ENCODE measurements around the gene PCDHA12. TPM values are rescaled to one million over a fixed set of nuclear protein-coding genes. Genes with fewer than 3 reads are reported as not detected.
A peak's percentile ranks its signal among the peaks of the same experiment; 100 is the strongest.
"Not testable (repeated sequence)": the region's sequence is repeated elsewhere in the genome, so short reads cannot be mapped to it uniquely, and the experiment has no call there.

PCDHA12 gene
- polyA plus RNA-seq, 4 donors = 0.07 to 0.14 (median 0.11) TPM; not detected in 1

DNA sequence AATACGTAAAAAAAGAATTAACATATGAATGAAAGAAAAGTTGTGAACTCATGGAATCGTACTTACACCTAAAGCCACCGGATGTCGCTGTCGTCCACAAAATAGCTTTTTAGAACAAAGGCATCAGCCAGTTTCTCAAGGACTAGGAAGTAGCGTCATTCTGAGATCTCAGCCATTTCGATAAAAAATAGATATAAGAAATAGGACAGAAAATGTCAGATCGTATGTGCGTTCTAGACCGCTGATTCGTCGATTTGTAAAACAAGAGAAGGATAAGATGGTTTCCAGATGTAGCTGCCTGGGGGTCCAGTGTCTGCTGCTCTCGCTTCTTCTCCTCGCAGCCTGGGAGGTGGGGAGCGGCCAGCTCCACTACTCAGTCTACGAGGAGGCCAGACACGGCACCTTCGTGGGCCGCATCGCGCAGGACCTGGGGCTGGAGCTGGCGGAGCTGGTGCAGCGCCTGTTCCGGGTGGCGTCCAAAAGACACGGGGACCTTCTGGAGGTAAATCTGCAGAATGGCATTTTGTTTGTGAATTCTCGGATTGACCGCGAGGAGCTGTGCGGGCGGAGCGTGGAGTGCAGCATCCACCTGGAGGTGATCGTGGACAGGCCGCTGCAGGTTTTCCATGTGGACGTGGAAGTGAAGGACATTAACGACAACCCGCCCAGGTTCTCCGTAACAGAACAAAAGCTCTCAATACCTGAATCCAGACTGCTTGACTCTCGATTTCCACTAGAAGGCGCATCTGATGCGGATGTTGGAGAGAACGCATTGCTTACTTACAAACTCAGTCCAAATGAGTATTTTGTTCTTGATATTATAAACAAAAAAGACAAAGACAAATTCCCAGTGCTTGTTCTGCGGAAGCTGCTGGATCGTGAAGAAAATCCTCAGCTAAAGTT is 19.1 kb upstream of the PCDHA12 start, which contains the start of gene PCDHA10:
TSS of gene PCDHA10 (plus strand) at position 126 of the 903 bp plus-strand sequence. CDS start at position 278, 152 bp downstream.
- no peak for DNase-seq (ENCODE audit: low read depth in 4 of 4, low spot score in 2 of 4)

DNA sequence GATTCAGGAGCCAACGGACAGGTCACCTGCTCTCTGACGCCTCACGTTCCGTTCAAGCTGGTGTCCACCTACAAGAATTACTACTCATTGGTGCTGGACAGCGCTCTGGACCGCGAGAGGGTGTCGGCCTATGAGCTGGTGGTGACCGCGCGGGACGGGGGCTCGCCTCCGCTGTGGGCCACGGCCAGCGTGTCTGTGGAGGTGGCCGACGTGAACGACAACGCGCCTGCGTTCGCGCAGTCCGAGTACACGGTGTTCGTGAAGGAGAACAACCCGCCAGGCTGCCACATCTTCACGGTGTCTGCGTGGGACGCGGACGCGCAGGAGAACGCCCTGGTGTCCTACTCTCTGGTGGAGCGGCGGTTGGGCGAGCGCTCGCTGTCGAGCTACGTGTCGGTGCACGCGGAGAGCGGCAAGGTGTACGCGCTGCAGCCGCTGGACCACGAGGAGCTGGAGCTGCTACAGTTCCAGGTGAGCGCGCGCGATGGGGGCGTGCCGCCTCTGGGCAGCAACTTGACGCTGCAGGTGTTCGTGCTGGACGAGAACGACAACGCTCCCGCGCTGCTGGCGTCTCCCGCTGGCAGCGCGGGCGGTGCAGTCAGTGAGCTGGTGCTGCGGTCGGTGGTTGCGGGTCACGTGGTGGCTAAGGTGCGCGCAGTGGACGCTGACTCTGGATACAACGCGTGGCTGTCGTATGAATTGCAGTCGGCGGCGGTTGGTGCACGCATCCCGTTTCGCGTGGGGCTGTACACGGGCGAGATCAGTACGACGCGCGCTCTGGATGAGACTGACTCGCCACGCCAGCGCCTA is 17.7 kb upstream of the PCDHA12 start:
- no peak for DNase-seq (ENCODE audit: low read depth in 4 of 4, low spot score in 2 of 4)

GRCh38 chr5:140857987-140858240 is 17.2 kb upstream of the PCDHA12 start:
- no peak for DNase-seq (ENCODE audit: low read depth in 4 of 4, low spot score in 2 of 4)

GRCh38 chr5:140862441-140863295 is 12.4 kb upstream of the PCDHA12 start:
- no peak for DNase-seq (ENCODE audit: low read depth in 4 of 4, low spot score in 2 of 4)

DNA sequence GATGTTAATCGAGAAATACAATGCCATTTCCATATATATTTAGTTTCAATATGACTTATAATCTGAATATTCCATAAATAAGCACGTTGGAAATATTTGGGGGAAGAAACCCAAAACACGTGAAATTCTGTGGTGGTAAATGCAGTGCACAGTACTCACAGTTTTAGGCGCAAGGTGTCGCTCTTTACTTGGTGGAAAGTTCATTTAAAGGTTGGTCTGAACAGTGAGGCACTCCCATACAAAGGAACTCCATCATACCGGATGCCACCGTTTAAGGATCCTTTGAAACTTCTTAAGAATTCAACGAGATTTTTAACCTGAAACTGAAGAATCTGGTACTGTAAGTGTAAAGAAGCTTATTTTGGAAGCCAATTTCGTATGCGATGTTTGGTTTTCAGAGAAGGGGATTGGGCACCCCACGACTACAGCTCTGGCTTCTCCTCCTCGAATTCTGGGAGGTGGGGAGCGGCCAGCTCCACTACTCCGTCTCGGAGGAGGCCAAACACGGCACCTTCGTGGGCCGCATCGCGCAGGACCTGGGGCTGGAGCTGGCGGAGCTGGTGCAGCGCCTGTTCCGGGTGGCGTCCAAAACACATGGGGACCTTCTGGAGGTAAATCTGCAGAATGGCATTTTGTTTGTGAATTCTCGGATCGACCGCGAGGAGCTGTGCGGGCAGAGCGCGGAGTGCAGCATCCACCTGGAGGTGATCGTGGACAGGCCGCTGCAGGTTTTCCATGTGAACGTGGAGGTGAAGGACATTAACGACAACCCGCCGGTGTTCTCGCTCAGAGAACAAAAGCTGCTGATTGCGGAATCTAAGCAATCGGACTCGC is 6.2 kb upstream of the PCDHA12 start, which contains the start of gene PCDHA11:
TSS of gene PCDHA11 (plus strand) at position 237 of the 834 bp plus-strand sequence. CDS start at position 384, 147 bp downstream.
- DNase-seq (ENCODE audit: low read depth in 4 of 4, low spot score in 2 of 4) = peak in 1 of 4 donors; percentile 2

GRCh38 chr5:140869555-140869886 is 5.6 kb upstream of the PCDHA12 start:
- DNase-seq (ENCODE audit: low read depth in 4 of 4, low spot score in 2 of 4) = no peak

- no peak for DNase-seq (ENCODE audit: low read depth in 4 of 4, low spot score in 2 of 4)
Measured at GRCh38 chr5:140870221-140871201, 4.6 kb upstream of the PCDHA12 start.

DNA sequence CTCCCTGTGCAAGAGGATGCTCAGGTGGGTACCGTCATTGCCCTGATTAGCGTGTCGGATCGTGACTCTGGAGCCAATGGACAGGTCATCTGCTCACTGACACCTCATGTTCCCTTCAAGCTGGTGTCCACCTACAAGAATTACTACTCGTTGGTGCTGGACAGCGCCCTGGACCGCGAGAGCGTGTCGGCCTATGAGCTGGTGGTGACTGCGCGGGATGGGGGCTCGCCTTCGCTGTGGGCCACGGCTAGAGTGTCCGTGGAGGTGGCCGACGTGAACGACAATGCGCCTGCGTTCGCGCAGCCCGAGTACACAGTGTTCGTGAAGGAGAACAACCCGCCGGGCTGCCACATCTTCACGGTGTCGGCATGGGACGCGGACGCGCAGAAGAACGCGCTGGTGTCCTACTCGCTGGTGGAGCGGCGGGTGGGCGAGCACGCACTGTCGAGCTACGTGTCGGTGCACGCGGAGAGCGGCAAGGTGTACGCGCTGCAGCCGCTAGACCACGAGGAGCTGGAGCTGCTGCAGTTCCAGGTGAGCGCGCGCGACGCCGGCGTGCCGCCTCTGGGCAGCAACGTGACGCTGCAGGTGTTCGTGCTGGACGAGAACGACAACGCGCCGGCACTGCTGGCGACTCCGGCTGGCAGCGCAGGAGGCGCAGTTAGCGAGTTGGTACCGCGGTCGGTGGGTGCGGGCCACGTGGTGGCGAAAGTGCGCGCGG is 1.6 kb downstream of the PCDHA12 start:
- not testable (repeated sequence) for DNase-seq (ENCODE audit: low read depth in 4 of 4, low spot score in 2 of 4)

DNA sequence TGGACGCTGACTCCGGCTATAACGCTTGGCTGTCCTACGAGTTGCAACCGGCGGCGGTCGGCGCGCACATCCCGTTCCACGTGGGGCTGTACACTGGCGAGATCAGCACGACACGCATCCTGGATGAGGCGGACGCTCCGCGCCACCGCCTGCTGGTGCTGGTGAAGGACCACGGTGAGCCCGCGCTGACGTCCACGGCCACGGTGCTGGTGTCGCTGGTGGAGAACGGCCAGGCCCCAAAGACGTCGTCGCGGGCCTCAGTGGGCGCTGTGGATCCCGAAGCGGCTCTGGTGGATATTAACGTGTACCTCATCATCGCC is 2.1 kb downstream of the PCDHA12 start:
- DNase-seq (ENCODE audit: low read depth in 4 of 4, low spot score in 2 of 4) = no peak

- no peak for DNase-seq (ENCODE audit: low read depth in 4 of 4, low spot score in 2 of 4)
Measured at GRCh38 chr5:140881889-140882590, 6.9 kb downstream of the PCDHA12 start, which contains the start of gene PCDHA13. Gene PCDHA13 (plus strand): TSS chr5:140882124. CDS start chr5:140882269, 145 bp downstream.

GRCh38 chr5:140882591-140882899 is 7.4 kb downstream of the PCDHA12 start:
- DNase-seq (ENCODE audit: low read depth in 4 of 4, low spot score in 2 of 4) = no peak

DNA sequence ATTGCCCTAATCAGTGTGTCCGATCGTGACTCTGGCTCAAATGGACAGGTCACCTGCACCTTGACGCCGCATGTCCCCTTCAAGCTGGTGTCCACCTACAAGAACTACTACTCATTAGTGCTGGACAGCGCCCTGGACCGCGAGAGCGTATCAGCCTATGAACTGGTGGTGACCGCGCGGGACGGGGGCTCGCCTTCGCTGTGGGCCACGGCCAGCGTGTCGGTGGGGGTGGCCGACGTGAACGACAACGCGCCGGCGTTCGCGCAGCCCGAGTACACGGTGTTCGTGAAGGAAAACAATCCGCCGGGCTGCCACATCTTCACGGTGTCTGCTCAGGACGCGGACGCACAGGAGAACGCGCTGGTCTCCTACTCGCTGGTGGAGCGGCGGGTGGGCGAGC is 8.3 kb downstream of the PCDHA12 start:
- no peak for DNase-seq (ENCODE audit: low read depth in 4 of 4, low spot score in 2 of 4)

DNA sequence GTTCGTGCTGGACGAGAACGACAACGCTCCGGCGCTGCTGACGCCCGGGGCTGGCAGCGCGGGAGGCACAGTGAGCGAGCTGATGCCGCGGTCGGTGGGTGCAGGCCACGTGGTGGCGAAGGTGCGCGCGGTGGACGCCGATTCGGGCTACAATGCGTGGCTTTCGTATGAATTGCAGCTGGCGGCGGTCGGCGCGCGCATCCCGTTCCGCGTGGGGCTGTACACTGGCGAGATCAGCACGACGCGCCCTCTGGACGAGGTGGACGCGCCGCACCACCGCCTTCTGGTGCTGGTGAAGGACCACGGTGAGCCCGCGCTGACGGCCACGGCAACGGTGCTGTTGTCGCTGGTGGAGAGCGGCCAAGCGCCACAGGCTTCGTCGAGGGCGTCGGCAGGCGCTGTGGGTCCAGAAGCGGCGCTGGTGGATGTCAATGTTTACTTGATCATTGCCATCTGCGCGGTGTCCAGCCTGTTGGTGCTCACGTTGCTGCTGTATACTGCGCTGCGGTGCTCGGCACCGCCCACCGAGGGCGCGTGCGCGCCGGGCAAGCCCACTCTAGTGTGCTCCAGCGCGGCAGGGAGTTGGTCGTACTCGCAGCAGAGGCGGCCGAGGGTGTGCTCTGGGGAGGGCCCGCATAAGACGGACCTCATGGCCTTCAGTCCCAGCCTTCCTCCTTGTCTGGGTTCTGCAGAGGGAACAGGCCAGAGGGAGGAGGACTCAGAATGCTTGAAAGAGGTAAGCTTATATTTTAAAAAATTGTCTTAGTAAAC is 9.0 kb downstream of the PCDHA12 start:
- DNase-seq (ENCODE audit: low read depth in 4 of 4, low spot score in 2 of 4) = no peak

GRCh38 chr5:140916325-140916724 is 41.2 kb downstream of the PCDHA12 start:
- DNase-seq (ENCODE audit: low read depth in 4 of 4, low spot score in 2 of 4) = no peak

GRCh38 chr5:140923601-140924000 is 48.5 kb downstream of the PCDHA12 start:
- no peak for DNase-seq (ENCODE audit: low read depth in 4 of 4, low spot score in 2 of 4)

GRCh38 chr5:140925806-140926442 is 50.8 kb downstream of the PCDHA12 start, which contains the start of gene PCDHAC1:
Gene PCDHAC1 (plus strand): TSS chr5:140926299. CDS start chr5:140926893, 594 bp downstream.
- DNase-seq (ENCODE audit: low read depth in 4 of 4, low spot score in 2 of 4) = no peak
